HepG2 (cell line): Measurements from ENCODE around the gene PPP4C. TPM values are rescaled to one million over a fixed set of nuclear protein-coding genes. Genes with fewer than 3 reads are reported as not detected.

Experiments used
- CCAR2 ChIP-seq: fragments of 200-400 bp; formaldehyde crosslinking; optimal IDR thresholded peaks from 2 replicates; pipeline ENCODE3; 2018; ENCODE audit warnings: low read depth, mild to moderate bottlenecking, low read length, moderate library complexity
- GABPB1 ChIP-seq: IDR thresholded peaks from 2 replicates; pipeline ENCODE4 v1.6.1; 2016; ENCODE audit warnings: mild to moderate bottlenecking, missing genetic modification reagents, moderate library complexity, missing compliant biosample characterization
- HNRNPK ChIP-seq: fragments of 200-400 bp; formaldehyde crosslinking; IDR thresholded peaks from 2 replicates; pipeline ENCODE4 v1.6.1; 2018; ENCODE audit warnings: low read length, low read depth, moderate library complexity, mild to moderate bottlenecking; ENCODE audit not compliant: poor library complexity, severe bottlenecking
- LCORL ChIP-seq, 2 experiments: fragments of 450-650 bp in 1 of 2; sonication (generic) in 1 of 2; formaldehyde crosslinking in 1 of 2; IDR thresholded peaks; 2 replicates each; pipeline versions ENCODE4 v1.5.0 to v1.6.1; 2017 to 2020; ENCODE audit warnings: antibody characterized with exemption in 1 of 2, missing genetic modification reagents in 1 of 2
- MIER2 ChIP-seq: IDR thresholded peaks from 2 replicates; pipeline ENCODE4 v1.6.1; 2016; ENCODE audit warnings: missing biosample characterization, missing genetic modification reagents
- SIX1 ChIP-seq: sonication (generic); formaldehyde crosslinking; IDR thresholded peaks from 2 replicates; pipeline ENCODE4 v1.4.0; 2020; ENCODE audit warnings: missing genetic modification reagents, borderline replicate concordance
- SNAPC2 ChIP-seq: sonication (generic); formaldehyde crosslinking; IDR thresholded peaks from 2 replicates; pipeline ENCODE4 v1.8.1; 2022; ENCODE audit warnings: mild to moderate bottlenecking, missing genetic modification reagents
- ZNF12 ChIP-seq: sonication (generic); formaldehyde crosslinking; IDR thresholded peaks from 2 replicates; pipeline ENCODE4 v1.5.0; 2020; ENCODE audit warnings: missing genetic modification reagents
- ZNF224 ChIP-seq: sonication (generic); formaldehyde crosslinking; IDR thresholded peaks from 2 replicates; pipeline ENCODE4 v1.5.0; 2020; ENCODE audit warnings: mild to moderate bottlenecking, missing genetic modification reagents
- ZNF232 ChIP-seq: sonication (generic); formaldehyde crosslinking; IDR thresholded peaks from 2 replicates; pipeline ENCODE4 v1.4.0; 2020; ENCODE audit warnings: missing genetic modification reagents, borderline replicate concordance
- ZNF256 ChIP-seq: sonication (generic); formaldehyde crosslinking; conservative IDR thresholded peaks from 2 replicates; pipeline ENCODE4 v1.4.0; 2020; ENCODE audit warnings: missing genetic modification reagents
- polyA plus RNA-seq, 8 experiments: library from polyadenylated mRNA; depleted of rRNA in 3 of 8; stranded (reverse) in 7 of 8; unstranded in 1 of 8; fragments of >200 nt; fragmentation: Illumina TruSeq in 4 of 8; extraction: Trizol in 4 of 8; gene quantifications; 2 replicates each; pipeline versions ENCODE4 v1.2.1 to v1.2.3, GENCODE V29; 2011 to 2016; ENCODE audit warnings: low read depth in 4 of 8, missing spikeins in 1 of 8, mixed read lengths in 1 of 8; ENCODE audit not compliant: insufficient read depth in 1 of 8
- total RNA-seq, 5 experiments: library from RNA; depleted of rRNA; stranded (reverse); fragments of >200 nt; fragmentation: Illumina TruSeq; extraction: Trizol; gene quantifications; 2 replicates each; pipeline ENCODE4 v1.2.3, GENCODE V29; 2016; ENCODE audit warnings: low read depth in 1 of 5
- TF ChIP-seq, protein P1 (sequence below): sonication (generic); formaldehyde crosslinking; IDR thresholded peaks from 2 replicates; pipeline ENCODE4; 2020; ENCODE audit warnings: missing genetic modification reagents, mild to moderate bottlenecking, borderline replicate concordance
- TF ChIP-seq, protein P2 (sequence below): sonication (generic); formaldehyde crosslinking; IDR thresholded peaks from 2 replicates; pipeline ENCODE4 v1.8.1; 2023; ENCODE audit warnings: missing genetic modification reagents, mild to moderate bottlenecking, borderline replicate concordance
- TF ChIP-seq, protein P3 (sequence below): sonication (generic); formaldehyde crosslinking; IDR thresholded peaks from 2 replicates; pipeline ENCODE4 v1.4.0; 2020; ENCODE audit warnings: mild to moderate bottlenecking, missing genetic modification reagents, borderline replicate concordance
- TF ChIP-seq, protein P4 (sequence below): sonication (generic); formaldehyde crosslinking; IDR thresholded peaks from 2 replicates; pipeline ENCODE4 v1.5.0; 2020; ENCODE audit warnings: mild to moderate bottlenecking, missing genetic modification reagents
- TF ChIP-seq, protein P5 (sequence below): sonication (generic); formaldehyde crosslinking; IDR thresholded peaks from 2 replicates; pipeline ENCODE4 v1.5.0; 2020; ENCODE audit warnings: missing genetic modification reagents

Gene PPP4C
- total and polyA plus RNA-seq, 2 of the 13 experiments (the other 11 are each of a cell fraction or from before 2014, with no cell fraction given): 176 to 220 TPM

DNA sequence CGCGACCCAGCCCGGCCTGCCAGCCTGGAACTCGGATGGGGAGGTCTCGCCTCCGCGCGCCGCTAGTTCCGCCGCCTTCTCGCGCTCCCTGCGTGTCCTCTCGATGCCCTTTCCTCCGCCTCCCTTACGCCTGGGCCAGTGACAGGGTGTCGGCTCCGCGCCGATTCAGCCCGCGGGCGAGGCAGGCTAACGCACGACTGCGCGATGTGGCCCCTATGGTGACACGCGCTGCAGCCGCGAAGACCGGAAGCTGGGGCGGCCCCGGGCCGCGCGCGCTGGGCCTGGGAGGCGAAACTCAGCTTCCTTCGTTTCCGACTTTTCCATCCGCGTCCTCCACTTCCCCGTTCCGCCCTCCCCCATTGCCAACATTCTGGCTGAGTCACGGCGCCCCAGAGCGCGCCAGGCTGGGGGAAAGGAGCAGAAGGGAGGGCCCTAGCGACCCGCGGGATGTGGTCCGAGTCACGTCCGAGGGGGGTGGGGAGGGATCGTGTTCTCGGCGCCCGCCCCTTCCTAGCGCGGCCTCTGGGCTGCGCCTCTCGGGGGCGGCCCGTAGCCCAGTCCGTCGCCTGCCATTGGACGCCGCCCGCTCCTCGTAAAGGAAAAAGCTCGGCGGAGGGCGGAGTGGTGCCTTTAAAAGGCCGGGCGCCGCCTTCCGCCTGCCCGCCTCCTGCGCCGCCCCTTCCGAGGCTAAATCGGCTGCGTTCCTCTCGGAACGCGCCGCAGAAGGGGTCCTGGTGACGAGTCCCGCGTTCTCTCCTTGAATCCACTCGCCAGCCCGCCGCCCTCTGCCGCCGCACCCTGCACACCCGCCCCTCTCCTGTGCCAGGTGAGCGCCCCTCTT, 10.5 kb upstream of the PPP4C start, which contains the start of gene ALDOA (continued):
- TF ChIP-seq, protein P1, sequence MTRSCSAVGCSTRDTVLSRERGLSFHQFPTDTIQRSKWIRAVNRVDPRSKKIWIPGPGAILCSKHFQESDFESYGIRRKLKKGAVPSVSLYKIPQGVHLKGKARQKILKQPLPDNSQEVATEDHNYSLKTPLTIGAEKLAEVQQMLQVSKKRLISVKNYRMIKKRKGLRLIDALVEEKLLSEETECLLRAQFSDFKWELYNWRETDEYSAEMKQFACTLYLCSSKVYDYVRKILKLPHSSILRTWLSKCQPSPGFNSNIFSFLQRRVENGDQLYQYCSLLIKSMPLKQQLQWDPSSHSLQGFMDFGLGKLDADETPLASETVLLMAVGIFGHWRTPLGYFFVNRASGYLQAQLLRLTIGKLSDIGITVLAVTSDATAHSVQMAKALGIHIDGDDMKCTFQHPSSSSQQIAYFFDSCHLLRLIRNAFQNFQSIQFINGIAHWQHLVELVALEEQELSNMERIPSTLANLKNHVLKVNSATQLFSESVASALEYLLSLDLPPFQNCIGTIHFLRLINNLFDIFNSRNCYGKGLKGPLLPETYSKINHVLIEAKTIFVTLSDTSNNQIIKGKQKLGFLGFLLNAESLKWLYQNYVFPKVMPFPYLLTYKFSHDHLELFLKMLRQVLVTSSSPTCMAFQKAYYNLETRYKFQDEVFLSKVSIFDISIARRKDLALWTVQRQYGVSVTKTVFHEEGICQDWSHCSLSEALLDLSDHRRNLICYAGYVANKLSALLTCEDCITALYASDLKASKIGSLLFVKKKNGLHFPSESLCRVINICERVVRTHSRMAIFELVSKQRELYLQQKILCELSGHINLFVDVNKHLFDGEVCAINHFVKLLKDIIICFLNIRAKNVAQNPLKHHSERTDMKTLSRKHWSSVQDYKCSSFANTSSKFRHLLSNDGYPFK (CRISPR knock-in tag): peak; percentile 90; the same call in 1 of the 2 replicates
- TF ChIP-seq ZNF224 (peak; percentile 82), ZNF12 (CRISPR knock-in tag) (peak; percentile 64), ZNF232 (CRISPR knock-in tag) (peak; percentile 97), SIX1 (CRISPR knock-in tag) (peak; percentile 90), GABPB1 (CRISPR knock-in tag) (peak; percentile 94), LCORL (IDR thresholded peaks at IDR 0.05) (no peak), LCORL (CRISPR knock-in tag; IDR thresholded peaks at IDR 0.05) (peak; percentile 99), SNAPC2 (CRISPR knock-in tag) (peak; percentile 70; the same call in 1 of the 2 replicates), HNRNPK (peak; percentile 93), MIER2 (CRISPR knock-in tag) (peak; percentile 82), CCAR2 (no peak), ZNF256 (CRISPR knock-in tag) (peak; percentile 80; the same call in 1 of the 2 replicates)
- TF ChIP-seq, protein P2, sequence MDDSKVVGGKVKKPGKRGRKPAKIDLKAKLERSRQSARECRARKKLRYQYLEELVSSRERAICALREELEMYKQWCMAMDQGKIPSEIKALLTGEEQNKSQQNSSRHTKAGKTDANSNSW (CRISPR knock-in tag): peak; percentile 95
- TF ChIP-seq, protein P3, sequence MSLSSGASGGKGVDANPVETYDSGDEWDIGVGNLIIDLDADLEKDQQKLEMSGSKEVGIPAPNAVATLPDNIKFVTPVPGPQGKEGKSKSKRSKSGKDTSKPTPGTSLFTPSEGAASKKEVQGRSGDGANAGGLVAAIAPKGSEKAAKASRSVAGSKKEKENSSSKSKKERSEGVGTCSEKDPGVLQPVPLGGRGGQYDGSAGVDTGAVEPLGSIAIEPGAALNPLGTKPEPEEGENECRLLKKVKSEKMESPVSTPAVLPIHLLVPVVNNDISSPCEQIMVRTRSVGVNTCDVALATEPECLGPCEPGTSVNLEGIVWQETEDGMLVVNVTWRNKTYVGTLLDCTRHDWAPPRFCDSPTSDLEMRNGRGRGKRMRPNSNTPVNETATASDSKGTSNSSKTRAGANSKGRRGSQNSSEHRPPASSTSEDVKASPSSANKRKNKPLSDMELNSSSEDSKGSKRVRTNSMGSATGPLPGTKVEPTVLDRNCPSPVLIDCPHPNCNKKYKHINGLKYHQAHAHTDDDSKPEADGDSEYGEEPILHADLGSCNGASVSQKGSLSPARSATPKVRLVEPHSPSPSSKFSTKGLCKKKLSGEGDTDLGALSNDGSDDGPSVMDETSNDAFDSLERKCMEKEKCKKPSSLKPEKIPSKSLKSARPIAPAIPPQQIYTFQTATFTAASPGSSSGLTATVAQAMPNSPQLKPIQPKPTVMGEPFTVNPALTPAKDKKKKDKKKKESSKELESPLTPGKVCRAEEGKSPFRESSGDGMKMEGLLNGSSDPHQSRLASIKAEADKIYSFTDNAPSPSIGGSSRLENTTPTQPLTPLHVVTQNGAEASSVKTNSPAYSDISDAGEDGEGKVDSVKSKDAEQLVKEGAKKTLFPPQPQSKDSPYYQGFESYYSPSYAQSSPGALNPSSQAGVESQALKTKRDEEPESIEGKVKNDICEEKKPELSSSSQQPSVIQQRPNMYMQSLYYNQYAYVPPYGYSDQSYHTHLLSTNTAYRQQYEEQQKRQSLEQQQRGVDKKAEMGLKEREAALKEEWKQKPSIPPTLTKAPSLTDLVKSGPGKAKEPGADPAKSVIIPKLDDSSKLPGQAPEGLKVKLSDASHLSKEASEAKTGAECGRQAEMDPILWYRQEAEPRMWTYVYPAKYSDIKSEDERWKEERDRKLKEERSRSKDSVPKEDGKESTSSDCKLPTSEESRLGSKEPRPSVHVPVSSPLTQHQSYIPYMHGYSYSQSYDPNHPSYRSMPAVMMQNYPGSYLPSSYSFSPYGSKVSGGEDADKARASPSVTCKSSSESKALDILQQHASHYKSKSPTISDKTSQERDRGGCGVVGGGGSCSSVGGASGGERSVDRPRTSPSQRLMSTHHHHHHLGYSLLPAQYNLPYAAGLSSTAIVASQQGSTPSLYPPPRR (CRISPR knock-in tag): peak; percentile 76
- TF ChIP-seq, protein P4, sequence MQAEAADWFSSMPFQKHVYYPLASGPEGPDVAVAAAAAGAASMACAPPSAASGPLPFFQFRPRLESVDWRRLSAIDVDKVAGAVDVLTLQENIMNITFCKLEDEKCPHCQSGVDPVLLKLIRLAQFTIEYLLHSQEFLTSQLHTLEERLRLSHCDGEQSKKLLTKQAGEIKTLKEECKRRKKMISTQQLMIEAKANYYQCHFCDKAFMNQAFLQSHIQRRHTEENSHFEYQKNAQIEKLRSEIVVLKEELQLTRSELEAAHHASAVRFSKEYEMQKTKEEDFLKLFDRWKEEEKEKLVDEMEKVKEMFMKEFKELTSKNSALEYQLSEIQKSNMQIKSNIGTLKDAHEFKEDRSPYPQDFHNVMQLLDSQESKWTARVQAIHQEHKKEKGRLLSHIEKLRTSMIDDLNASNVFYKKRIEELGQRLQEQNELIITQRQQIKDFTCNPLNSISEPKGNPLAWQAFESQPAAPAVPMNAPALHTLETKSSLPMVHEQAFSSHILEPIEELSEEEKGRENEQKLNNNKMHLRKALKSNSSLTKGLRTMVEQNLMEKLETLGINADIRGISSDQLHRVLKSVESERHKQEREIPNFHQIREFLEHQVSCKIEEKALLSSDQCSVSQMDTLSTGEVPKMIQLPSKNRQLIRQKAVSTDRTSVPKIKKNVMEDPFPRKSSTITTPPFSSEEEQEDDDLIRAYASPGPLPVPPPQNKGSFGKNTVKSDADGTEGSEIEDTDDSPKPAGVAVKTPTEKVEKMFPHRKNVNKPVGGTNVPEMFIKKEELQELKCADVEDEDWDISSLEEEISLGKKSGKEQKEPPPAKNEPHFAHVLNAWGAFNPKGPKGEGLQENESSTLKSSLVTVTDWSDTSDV (CRISPR knock-in tag): peak; percentile 98
- TF ChIP-seq, protein P5, sequence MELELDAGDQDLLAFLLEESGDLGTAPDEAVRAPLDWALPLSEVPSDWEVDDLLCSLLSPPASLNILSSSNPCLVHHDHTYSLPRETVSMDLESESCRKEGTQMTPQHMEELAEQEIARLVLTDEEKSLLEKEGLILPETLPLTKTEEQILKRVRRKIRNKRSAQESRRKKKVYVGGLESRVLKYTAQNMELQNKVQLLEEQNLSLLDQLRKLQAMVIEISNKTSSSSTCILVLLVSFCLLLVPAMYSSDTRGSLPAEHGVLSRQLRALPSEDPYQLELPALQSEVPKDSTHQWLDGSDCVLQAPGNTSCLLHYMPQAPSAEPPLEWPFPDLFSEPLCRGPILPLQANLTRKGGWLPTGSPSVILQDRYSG: peak; percentile 45; the same call in 1 of the 2 replicates
